GM12878 (cell line): Measurements from ENCODE around the gene SMARCD1. TPM values are rescaled to one million over a fixed set of nuclear protein-coding genes. Genes with fewer than 3 reads are reported as not detected.

Source experiments
- ATAC-seq: fragments of 200-7000 bp; cut with Tn5 transposase; 3 replicates; pipeline ENCODE4 v1.9.1; 2020; ENCODE audit warnings: mild to moderate bottlenecking, moderate library complexity
- BruUV-seq: library from RNA; stranded (reverse); fragments of 400-500 nt; replicated peaks from 2 replicates; lab custom pipeline; 2021; lab: Mats Ljungman, UMichigan
- CTCF ChIA-PET: fragments of 300-600 bp; sonication (Branson Sonifier 250); formaldehyde crosslinking; extraction: SDS; loops from one replicate; lab custom pipeline; 2021; ENCODE audit warnings: inconsistent platforms; lab: Yijun Ruan, JAX
- POLR2A ChIA-PET: fragments of 350-600 bp; formaldehyde crosslinking; extraction: SDS; loops from one replicate; lab custom pipeline; 2021; ENCODE audit warnings: inconsistent platforms; lab: Charles Lee
- RAD21 ChIA-PET: fragments of 300-600 bp; sonication (Branson Sonifier 250); formaldehyde crosslinking; loops from one replicate; lab custom pipeline; 2023; ENCODE audit warnings: antibody characterized with exemption; ENCODE audit not compliant: unreplicated experiment; lab: Charles Lee
- SMC1A ChIA-PET: fragments of 300-600 bp; sonication (Branson Sonifier 250); formaldehyde crosslinking; loops from one replicate; lab custom pipeline; 2023; ENCODE audit not compliant: unreplicated experiment, uncharacterized antibody; lab: Charles Lee
- DNase-seq: peaks from one replicate; pipeline ENCODE4 v3.0.0-alpha.2; 2011; ENCODE audit warnings: low read depth, low spot score
- FAIRE-seq: peaks from 3 replicates; lab custom pipeline; 2011; peaks lifted over from hg19 to GRCh38; lab: Jason Lieb, UNC
- H2AFZ ChIP-seq: 2 replicates; pipeline ENCODE4 v1.6.0; 2011; ENCODE audit warnings: low read depth, low read length, control low read depth; ENCODE audit not compliant: control insufficient read depth
- H3K27ac ChIP-seq: 2 replicates; pipeline ENCODE4 v1.5.1; 2011; ENCODE audit warnings: control low read depth; ENCODE audit not compliant: control insufficient read depth, insufficient read depth
- H3K27me3 ChIP-seq, 2 experiments: replicated peaks in 1 of 2; 2 replicates each; pipeline versions ENCODE4 v1.6.0 to v1.6.1; 2011; ENCODE audit warnings: low read length in 1 of 2; ENCODE audit not compliant: control insufficient read depth in 2 of 2, insufficient read depth in 2 of 2
- H3K36me3 ChIP-seq, 2 experiments: 2 replicates each; pipeline ENCODE4 v1.5.1; 2011; ENCODE audit warnings: low read length in 1 of 2; ENCODE audit not compliant: control insufficient read depth in 2 of 2, insufficient read depth in 2 of 2
- H3K4me1 ChIP-seq: 2 replicates; pipeline ENCODE4 v1.6.1; 2011; ENCODE audit warnings: mild to moderate bottlenecking, low read length, moderate library complexity, mixed read lengths; ENCODE audit not compliant: control insufficient read depth, insufficient read depth
- H3K4me2 ChIP-seq: 2 replicates; pipeline ENCODE4 v1.6.0; 2011; ENCODE audit warnings: control low read depth; ENCODE audit not compliant: control insufficient read depth, insufficient read depth
- H3K4me3 ChIP-seq: fragments of 200-600 bp; sonication (generic); 2 replicates; pipeline ENCODE4 v1.5.1; 2016
- H3K79me2 ChIP-seq: 2 replicates; pipeline ENCODE4 v1.6.0; 2011; ENCODE audit warnings: low read length; ENCODE audit not compliant: control insufficient read depth, insufficient read depth
- H3K9ac ChIP-seq: 2 replicates; pipeline ENCODE4 v1.8.0; 2011; ENCODE audit warnings: low read length, control low read depth, mixed read lengths; ENCODE audit not compliant: control insufficient read depth, insufficient read depth
- H3K9me3 ChIP-seq: replicated peaks from 3 replicates; pipeline ENCODE4 v1.5.1; 2011; ENCODE audit warnings: mild to moderate bottlenecking, low read length; ENCODE audit not compliant: control insufficient read depth, insufficient read depth
- H4K20me1 ChIP-seq: 2 replicates; pipeline ENCODE4 v1.6.0; 2011; ENCODE audit not compliant: control insufficient read depth, insufficient read depth
- CBFB ChIP-seq: IDR thresholded peaks from 2 replicates; pipeline ENCODE4 v1.6.1; 2016; ENCODE audit warnings: antibody characterized with exemption, low read depth
- CTCF ChIP-seq, 3 experiments: IDR thresholded peaks in 2 of 3; conservative IDR thresholded peaks in 1 of 3; 2 replicates each; pipeline ENCODE4 v1.5.1; 2011; ENCODE audit warnings: low read depth in 3 of 3, low read length in 3 of 3, mild to moderate bottlenecking in 3 of 3, control low read depth in 2 of 3, moderate library complexity in 2 of 3, inconsistent platforms in 1 of 3, mixed read lengths in 1 of 3; ENCODE audit not compliant: control insufficient read depth in 2 of 3, insufficient read depth in 1 of 3; ENCODE audit errors: extremely low read depth in 1 of 3
- RB1 ChIP-seq: fragments of 450-650 bp; formaldehyde crosslinking; IDR thresholded peaks from 2 replicates; pipeline ENCODE4 v1.6.1; 2017; ENCODE audit warnings: mild to moderate bottlenecking, borderline replicate concordance
- RELA ChIP-seq: fragments of 450-650 bp; IDR thresholded peaks from 2 replicates; pipeline ENCODE4 v1.8.0; 2014; ENCODE audit warnings: borderline replicate concordance; ENCODE audit not compliant: partially characterized antibody
- SREBF1 ChIP-seq: IDR thresholded peaks from 2 replicates; pipeline ENCODE4 v1.6.1; 2012; ENCODE audit warnings: mild to moderate bottlenecking, low read length
- YY1 ChIP-seq: IDR thresholded peaks from 2 replicates; pipeline ENCODE4 v1.6.1; 2011; ENCODE audit warnings: low read depth, mild to moderate bottlenecking, low read length
- ZNF592 ChIP-seq: fragments of 450-650 bp; IDR thresholded peaks from 2 replicates; pipeline ENCODE4 v1.6.1; 2017; ENCODE audit warnings: mild to moderate bottlenecking, moderate library complexity
- WGBS: methylation state at CpG from one replicate; pipeline ENCODE4 v1.1.6; 2016; ENCODE audit warnings: low lambda C conversion rate; ENCODE audit not compliant: insufficient replicate concordance, insufficient coverage; ENCODE audit errors: missing lambda C conversion rate; 5-methylcytosine and 5-hydroxymethylcytosine counted together
- in situ Hi-C: fragments of 300-500 bp; cut with MboI; formaldehyde crosslinking; loops from 9 replicates; pipeline ENCODE4 v1.14.3; 2018; ENCODE audit warnings: mixed read lengths
- intact Hi-C: fragments of 100-400 bp; cut with micrococcal nuclease; formaldehyde crosslinking; loops from one replicate; pipeline ENCODE4 v1.14.2; 2022; ENCODE audit not compliant: unreplicated experiment
- polyA plus RNA-seq, 11 experiments: library from polyadenylated mRNA; depleted of rRNA in 4 of 11; unstranded in 6 of 11; stranded (reverse) in 5 of 11; fragments of >200 nt; fragmentation: Nextera tagmentation in 4 of 11; fragmentation: Illumina TruSeq in 1 of 11; extraction: Ambion mirVana in 4 of 11; extraction: Trizol in 1 of 11; gene quantifications; 1 replicate in 1 of 11; 2 replicates in 10 of 11; pipeline versions ENCODE4 v1.2.1 to v1.2.3, GENCODE V29; 2011 to 2016; ENCODE audit warnings: inconsistent platforms in 2 of 11, missing spikeins in 2 of 11, low read depth in 1 of 11
- total RNA-seq, 4 experiments: library from RNA; depleted of rRNA in 3 of 4; stranded (reverse); fragments of >200 nt in 3 of 4; fragmentation: Illumina TruSeq in 1 of 4; extraction: Trizol in 1 of 4; gene quantifications; 2 replicates each; pipeline versions ENCODE4 v1.2.1 to v1.2.3, GENCODE V29; 2013 to 2021

Gene SMARCD1
- total and polyA plus RNA-seq, 10 of the 15 experiments (the other 5 are each of a cell fraction or from before 2014, with no cell fraction given), result 1.4 to 92.4 (median 58.9) TPM

- DNase-seq (no peak), ATAC-seq (0 out of 3 replicates have a peak, but pooled peaks have one; percentile 29), FAIRE-seq (no peak)
- 24% methylated on average over 33 of the region's 37 CpGs for WGBS
- no peak overlapping the region for H2AFZ ChIP-seq
- no peaks in the 10 kb centered on the region for H3K4me1 ChIP-seq
- H3K27me3 ChIP-seq, result peaks cover 8 to 10% of the 10 kb centered on the region in 2 experiments; a peak in 3 of 4 replicates
- SMC1A ChIA-PET, result interaction anchor here (0.5 kb wide), 1 partner anchor 231 kb away, joined by 3 read pairs; no protein-coding TSS in a partner anchor
- H3K4me3 ChIP-seq, result no peak overlapping the region
- H3K36me3 ChIP-seq, result no peaks in the 10 kb centered on the region
- no TSS peak for BruUV-seq
- no peak overlapping the region for H3K9ac ChIP-seq
- no peak overlapping the region for H3K4me2 ChIP-seq
- intact Hi-C loops, result loop anchor here (10.0 kb wide), 1 partner anchor 186 kb away; no protein-coding TSS in a partner anchor
- RAD21 ChIA-PET, result interaction anchor here (0.7 to 0.8 kb wide), 2 partner anchors 19 to 336 kb away, joined by 3 read pairs; no protein-coding TSS in a partner anchor
- POLR2A ChIA-PET, result interaction anchor here (0.6 kb wide), 1 partner anchor 309 kb away, joined by 3 read pairs; no protein-coding TSS in a partner anchor
- H3K27ac ChIP-seq, result no peak overlapping the region
- TF ChIP-seq ZNF592 (no peak), SREBF1 (no peak), CBFB (no peak), RB1 (no peak), YY1 (no peak), CTCF (IDR thresholded peaks at IDR 0.05 in 2 of 3, conservative IDR thresholded peaks at IDR 0.05 in 1 of 3; ENCODE audit: control insufficient read depth in 2 of 3, extremely low read depth in 1 of 3, insufficient read depth in 1 of 3, low read depth in 3 of 3, low read length in 3 of 3) (no peak), RELA (no peak)
- CTCF ChIA-PET, result interaction anchor here (1.0 to 2.1 kb wide), 3 partner anchors 11 to 84 kb away, joined by 3 to 9 read pairs (median 7); no protein-coding TSS in a partner anchor
- H3K9me3 ChIP-seq, result no peaks in the 10 kb centered on the region
- H3K79me2 ChIP-seq, result no peaks in the 10 kb centered on the region
- no peaks in the 10 kb centered on the region for H4K20me1 ChIP-seq
- in situ Hi-C loops, result no loop called here
Measured at GRCh38 chr12:50050410-50051098, 34.6 kb upstream of the SMARCD1 start.
